ENCODE results near the gene PYROXD2.

Gene PYROXD2

GRCh38 chr10:98427011-98427515, 12.1 kb upstream of the PYROXD2 start:
- no peak for TF ChIP-seq GATA2 (IDR thresholded peaks at IDR 0.05; ENCODE audit: low read depth, low read length)
- no peak for TF ChIP-seq GATA3 (IDR thresholded peaks at IDR 0.05; ENCODE audit: low read depth, low read length)

GRCh38 chr10:98425511-98426352, 10.8 kb upstream of the PYROXD2 start:
- TF ChIP-seq GATA3 (IDR thresholded peaks at IDR 0.05; ENCODE audit: low read depth, low read length) (no peak), GATA2 (IDR thresholded peaks at IDR 0.05; ENCODE audit: low read depth, low read length) (no peak)

GRCh38 chr10:98424295-98425254, 9.6 kb upstream of the PYROXD2 start:
- TF ChIP-seq GATA2 (IDR thresholded peaks at IDR 0.05; ENCODE audit: low read depth, low read length) (no peak), GATA3 (IDR thresholded peaks at IDR 0.05; ENCODE audit: low read depth, low read length) (no peak)

- TF ChIP-seq GATA3 (IDR thresholded peaks at IDR 0.05; ENCODE audit: low read depth, low read length) (no peak), GATA2 (IDR thresholded peaks at IDR 0.05; ENCODE audit: low read depth, low read length) (no peak)
These were observed 8.7 kb upstream of the PYROXD2 start for GRCh38 chr10:98423691-98424120.

GRCh38 chr10:98422182-98422581, 7.2 kb upstream of the PYROXD2 start:
- TF ChIP-seq GATA2 (IDR thresholded peaks at IDR 0.05; ENCODE audit: low read depth, low read length): no peak
- TF ChIP-seq GATA3 (IDR thresholded peaks at IDR 0.05; ENCODE audit: low read depth, low read length): no peak

- no peak for TF ChIP-seq GATA2 (IDR thresholded peaks at IDR 0.05; ENCODE audit: low read depth, low read length)
- no peak for TF ChIP-seq GATA3 (IDR thresholded peaks at IDR 0.05; ENCODE audit: low read depth, low read length)
These were observed 5.8 kb upstream of the PYROXD2 start for GRCh38 chr10:98420786-98421185.

GRCh38 chr10:98419469-98420261, 4.7 kb upstream of the PYROXD2 start:
- TF ChIP-seq GATA3 (IDR thresholded peaks at IDR 0.05; ENCODE audit: low read depth, low read length) (no peak), GATA2 (IDR thresholded peaks at IDR 0.05; ENCODE audit: low read depth, low read length) (no peak)

- TF ChIP-seq GATA2 (IDR thresholded peaks at IDR 0.05; ENCODE audit: low read depth, low read length) (no peak), GATA3 (IDR thresholded peaks at IDR 0.05; ENCODE audit: low read depth, low read length) (no peak)
These were observed 3.9 kb upstream of the PYROXD2 start for GRCh38 chr10:98418665-98419468.

- TF ChIP-seq GATA3 (IDR thresholded peaks at IDR 0.05; ENCODE audit: low read depth, low read length): no peak
- no peak for TF ChIP-seq GATA2 (IDR thresholded peaks at IDR 0.05; ENCODE audit: low read depth, low read length)
These were observed 3.1 kb upstream of the PYROXD2 start for GRCh38 chr10:98417973-98418664.

GRCh38 chr10:98417481-98417959, 2.5 kb upstream of the PYROXD2 start:
- TF ChIP-seq GATA3 (IDR thresholded peaks at IDR 0.05; ENCODE audit: low read depth, low read length) (no peak), GATA2 (IDR thresholded peaks at IDR 0.05; ENCODE audit: low read depth, low read length) (no peak)

GRCh38 chr10:98416606-98417388, 1.8 kb upstream of the PYROXD2 start:
- no peak for TF ChIP-seq GATA3 (IDR thresholded peaks at IDR 0.05; ENCODE audit: low read depth, low read length)
